ENCODE results near the gene PCDH9.

PCDH9 gene

DNA sequence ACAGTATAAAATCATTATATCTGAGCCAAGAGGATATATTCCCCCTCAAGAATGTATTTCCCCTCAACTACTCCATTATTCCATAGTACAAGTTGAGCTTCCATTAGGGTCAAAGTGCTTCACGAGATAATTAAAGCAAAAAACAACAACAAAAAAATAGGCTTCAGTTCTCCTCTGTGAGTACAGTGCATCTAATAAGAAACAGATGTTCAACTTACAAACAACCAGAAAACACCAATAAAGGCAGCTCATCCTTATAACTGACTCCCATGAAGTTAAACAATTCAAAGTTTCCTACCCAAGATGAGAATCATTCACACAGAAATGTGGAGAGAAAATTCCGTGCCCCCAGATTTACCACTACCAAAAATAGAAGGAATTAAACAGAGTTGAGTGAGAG is 854.4 kb downstream of the PCDH9 start:
- Histone ChIP-seq H3K27me3 (ENCODE audit: insufficient read depth, poor library complexity, severe bottlenecking) (no peaks in the 10 kb centered on the region), H3K36me3 (ENCODE audit: low read depth) (no peaks in the 10 kb centered on the region), H3K4me1 (ENCODE audit: insufficient read depth, poor library complexity, severe bottlenecking) (no peaks in the 10 kb centered on the region), H3K27ac (ENCODE audit: poor library complexity, severe bottlenecking) (no peak overlapping the region), H3K4me3 (ENCODE audit: severe bottlenecking) (no peak overlapping the region), H3K9me3 (ENCODE audit: severe bottlenecking) (no peaks in the 10 kb centered on the region)
- no peak for DNase-seq (ENCODE audit: low spot score)
- ATAC-seq (ENCODE audit: low read depth): no peak
- TF ChIP-seq, protein P1, sequence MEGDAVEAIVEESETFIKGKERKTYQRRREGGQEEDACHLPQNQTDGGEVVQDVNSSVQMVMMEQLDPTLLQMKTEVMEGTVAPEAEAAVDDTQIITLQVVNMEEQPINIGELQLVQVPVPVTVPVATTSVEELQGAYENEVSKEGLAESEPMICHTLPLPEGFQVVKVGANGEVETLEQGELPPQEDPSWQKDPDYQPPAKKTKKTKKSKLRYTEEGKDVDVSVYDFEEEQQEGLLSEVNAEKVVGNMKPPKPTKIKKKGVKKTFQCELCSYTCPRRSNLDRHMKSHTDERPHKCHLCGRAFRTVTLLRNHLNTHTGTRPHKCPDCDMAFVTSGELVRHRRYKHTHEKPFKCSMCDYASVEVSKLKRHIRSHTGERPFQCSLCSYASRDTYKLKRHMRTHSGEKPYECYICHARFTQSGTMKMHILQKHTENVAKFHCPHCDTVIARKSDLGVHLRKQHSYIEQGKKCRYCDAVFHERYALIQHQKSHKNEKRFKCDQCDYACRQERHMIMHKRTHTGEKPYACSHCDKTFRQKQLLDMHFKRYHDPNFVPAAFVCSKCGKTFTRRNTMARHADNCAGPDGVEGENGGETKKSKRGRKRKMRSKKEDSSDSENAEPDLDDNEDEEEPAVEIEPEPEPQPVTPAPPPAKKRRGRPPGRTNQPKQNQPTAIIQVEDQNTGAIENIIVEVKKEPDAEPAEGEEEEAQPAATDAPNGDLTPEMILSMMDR (IDR thresholded peaks at IDR 0.05; ENCODE audit: poor library complexity, severe bottlenecking): no peak

DNA sequence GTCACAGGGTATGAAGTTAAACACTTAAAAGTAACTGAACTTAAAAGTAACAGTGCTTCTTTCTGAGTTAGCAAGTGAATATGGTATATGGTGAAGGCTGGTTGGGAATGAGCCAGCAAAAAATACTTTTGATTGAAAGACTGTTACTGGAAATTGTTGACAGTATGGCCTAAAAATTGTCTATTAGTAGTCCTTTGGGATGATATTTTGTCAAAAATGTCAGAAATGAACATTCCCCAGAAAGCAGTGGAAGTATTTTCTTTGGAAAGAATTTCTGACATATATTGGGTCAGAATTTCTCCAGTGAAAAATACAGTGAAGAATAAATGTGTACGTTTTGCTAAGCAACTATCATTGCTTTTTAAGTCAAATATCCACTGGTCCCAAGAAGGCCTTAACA is 860.5 kb downstream of the PCDH9 start:
- TF ChIP-seq, protein P1 (IDR thresholded peaks at IDR 0.05; ENCODE audit: poor library complexity, severe bottlenecking): no peak
- Histone ChIP-seq H3K27me3 (ENCODE audit: insufficient read depth, poor library complexity, severe bottlenecking) (no peaks in the 10 kb centered on the region), H3K9me3 (ENCODE audit: severe bottlenecking) (no peaks in the 10 kb centered on the region), H3K4me1 (ENCODE audit: insufficient read depth, poor library complexity, severe bottlenecking) (no peaks in the 10 kb centered on the region), H3K36me3 (ENCODE audit: low read depth) (no peaks in the 10 kb centered on the region), H3K27ac (ENCODE audit: poor library complexity, severe bottlenecking) (no peak overlapping the region), H3K4me3 (ENCODE audit: severe bottlenecking) (no peak overlapping the region)
- no peak for ATAC-seq (ENCODE audit: low read depth)
- no peak for DNase-seq (ENCODE audit: low spot score)

DNA sequence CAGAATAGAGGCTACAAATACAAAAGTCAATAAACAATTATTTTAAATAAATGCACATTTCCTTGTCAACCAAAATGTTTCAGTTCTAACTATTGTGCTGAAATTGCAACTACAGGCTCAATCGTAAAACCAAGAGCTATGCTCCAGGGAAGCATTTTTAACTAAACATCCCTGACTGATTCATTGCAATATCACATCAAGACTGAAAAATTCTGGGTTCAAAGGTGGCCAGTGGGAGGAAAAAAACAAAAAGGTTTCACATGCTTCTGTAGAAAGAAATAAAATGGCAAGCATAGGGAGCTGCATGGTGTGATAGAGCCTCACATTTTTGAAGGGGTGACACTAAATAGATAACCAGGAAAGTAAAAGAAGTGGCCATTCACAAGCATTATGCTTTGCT is 862.8 kb downstream of the PCDH9 start:
- H3K27me3 ChIP-seq (ENCODE audit: insufficient read depth, poor library complexity, severe bottlenecking): no peaks in the 10 kb centered on the region
- no peak for DNase-seq (ENCODE audit: low spot score)
- H3K36me3 ChIP-seq (ENCODE audit: low read depth): no peaks in the 10 kb centered on the region
- TF ChIP-seq, protein P1 (IDR thresholded peaks at IDR 0.05; ENCODE audit: poor library complexity, severe bottlenecking): no peak
- H3K4me3 ChIP-seq (ENCODE audit: severe bottlenecking): no peak overlapping the region
- no peaks in the 10 kb centered on the region for H3K4me1 ChIP-seq (ENCODE audit: insufficient read depth, poor library complexity, severe bottlenecking)
- no peaks in the 10 kb centered on the region for H3K9me3 ChIP-seq (ENCODE audit: severe bottlenecking)
- no peak for ATAC-seq (ENCODE audit: low read depth)
- H3K27ac ChIP-seq (ENCODE audit: poor library complexity, severe bottlenecking): no peak overlapping the region

DNA sequence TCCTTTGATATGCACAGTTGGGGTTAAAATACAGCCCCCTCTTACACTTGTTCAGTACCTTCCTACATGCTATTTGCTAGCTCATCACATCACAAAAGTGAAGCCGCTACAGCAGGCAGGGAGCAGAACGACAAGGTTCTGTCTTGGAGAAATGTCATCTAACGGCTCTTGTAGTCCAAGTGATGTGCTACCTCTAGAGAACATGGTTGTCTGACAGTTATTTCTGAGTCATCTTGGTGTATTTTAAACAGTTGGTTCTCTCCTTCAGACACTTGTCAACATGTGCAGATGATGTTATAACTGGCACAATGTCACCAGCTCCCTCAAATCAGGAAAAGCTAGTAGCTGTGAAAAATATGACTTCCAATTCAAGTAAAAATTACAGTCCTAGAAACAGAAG is 865.0 kb downstream of the PCDH9 start:
- ATAC-seq (ENCODE audit: low read depth) (no peak), DNase-seq (ENCODE audit: low spot score) (no peak)
- Histone ChIP-seq H3K27ac (ENCODE audit: poor library complexity, severe bottlenecking) (no peak overlapping the region), H3K9me3 (ENCODE audit: severe bottlenecking) (no peaks in the 10 kb centered on the region), H3K4me1 (ENCODE audit: insufficient read depth, poor library complexity, severe bottlenecking) (no peaks in the 10 kb centered on the region), H3K36me3 (ENCODE audit: low read depth) (no peaks in the 10 kb centered on the region), H3K27me3 (ENCODE audit: insufficient read depth, poor library complexity, severe bottlenecking) (no peaks in the 10 kb centered on the region), H3K4me3 (ENCODE audit: severe bottlenecking) (no peak overlapping the region)
- TF ChIP-seq, protein P1 (IDR thresholded peaks at IDR 0.05; ENCODE audit: poor library complexity, severe bottlenecking): no peak

DNA sequence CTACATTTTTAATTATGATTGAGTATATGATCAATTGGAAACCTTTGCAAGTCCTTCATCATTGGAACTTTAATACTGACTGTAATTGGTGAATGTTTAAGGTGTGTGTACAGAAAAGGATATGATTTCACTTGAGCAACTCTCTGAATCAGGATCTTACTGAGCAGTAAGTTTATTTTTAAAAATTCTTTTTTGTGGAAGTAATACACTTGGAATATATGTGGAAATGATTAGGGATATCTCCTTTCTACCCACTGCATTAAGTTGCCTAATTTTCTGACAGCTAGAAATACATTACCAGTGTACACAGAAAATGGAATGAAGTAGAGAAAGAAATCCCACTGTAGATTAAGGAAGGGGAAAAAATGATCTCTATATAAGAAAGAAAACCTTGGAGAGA is 865.8 kb downstream of the PCDH9 start:
- Histone ChIP-seq H3K27ac (ENCODE audit: poor library complexity, severe bottlenecking) (no peak overlapping the region), H3K4me1 (ENCODE audit: insufficient read depth, poor library complexity, severe bottlenecking) (no peaks in the 10 kb centered on the region), H3K27me3 (ENCODE audit: insufficient read depth, poor library complexity, severe bottlenecking) (no peaks in the 10 kb centered on the region), H3K4me3 (ENCODE audit: severe bottlenecking) (no peak overlapping the region), H3K36me3 (ENCODE audit: low read depth) (no peaks in the 10 kb centered on the region), H3K9me3 (ENCODE audit: severe bottlenecking) (no peaks in the 10 kb centered on the region)
- no peak for DNase-seq (ENCODE audit: low spot score)
- ATAC-seq (ENCODE audit: low read depth): no peak
- TF ChIP-seq, protein P1 (IDR thresholded peaks at IDR 0.05; ENCODE audit: poor library complexity, severe bottlenecking): no peak
